ENCODE results near the gene MBLAC2. TPM values are rescaled to one million over a fixed set of nuclear protein-coding genes. Genes with fewer than 3 reads are reported as not detected.
A peak's percentile ranks its signal among the peaks of the same experiment; 100 is the strongest.

Gene MBLAC2
- total RNA-seq (2022) (3.8 and 4.9 TPM in 2 replicates), Bru-seq, nascent RNA (percentile 71 among the genes with signal in this experiment), BruChase-seq, experiment 1, labeled RNA remaining after a 2-hour chase (percentile 70 among the genes with signal in this experiment), BruChase-seq, experiment 2, labeled RNA remaining after a 6-hour chase (percentile 48 among the genes with signal in this experiment)
- long read RNA-seq, full-length matches to known transcripts = 7 of 9 reads
- long read RNA-seq, partial matches to known transcripts = 0 of 9 reads
- long read RNA-seq, other reads (novel, unspliced or antisense) = 2 of 9 reads

DNA sequence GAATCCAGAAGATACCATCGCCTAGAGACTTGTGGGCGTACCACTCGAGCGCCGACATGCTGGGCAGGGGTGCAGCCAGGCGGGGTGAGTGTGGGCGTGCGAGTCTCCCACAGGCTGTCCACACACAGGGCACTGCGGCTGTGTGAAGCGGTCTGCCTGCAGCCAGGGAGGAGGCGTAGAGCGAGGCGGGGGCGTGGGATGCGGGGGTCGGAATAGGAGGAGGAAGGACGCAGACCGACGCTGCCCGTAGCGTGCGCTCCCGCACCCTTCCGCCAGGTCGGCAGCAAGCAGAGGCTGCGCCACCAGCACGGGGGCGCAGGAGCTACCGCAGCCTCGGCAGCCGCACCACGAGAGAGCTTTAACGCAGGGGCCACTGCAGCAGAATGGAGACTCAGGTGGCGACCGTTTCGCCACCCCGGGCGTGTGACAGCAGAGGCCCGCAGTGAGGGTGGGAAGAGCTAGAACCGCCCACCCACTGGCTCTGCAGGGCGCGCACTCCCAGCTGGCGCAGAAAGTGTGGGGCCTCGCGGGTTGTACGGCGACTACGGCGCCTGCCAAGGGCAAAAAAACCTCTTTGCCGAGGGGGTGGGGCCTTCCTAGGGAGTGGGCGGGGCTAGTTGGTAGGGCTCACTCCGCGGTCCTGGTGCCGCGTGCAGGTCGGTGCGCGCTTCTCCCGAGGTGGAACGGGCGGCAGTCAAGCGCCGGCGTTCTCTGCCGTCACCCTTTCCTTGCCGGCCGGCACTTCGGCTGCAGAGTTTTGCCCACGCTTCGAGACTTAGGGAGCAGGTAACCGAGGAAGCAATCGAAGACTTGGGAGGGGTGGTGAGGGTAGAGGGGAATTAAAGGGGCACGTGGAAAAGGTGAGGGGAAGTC is at the start of gene MBLAC2, which contains the start of gene POLR3G:
Gene MBLAC2, minus strand, starts transcription at position 537 of the 873 bp plus-strand sequence. Its CDS starts 479 bp downstream, at position 58.
Gene POLR3G, plus strand, starts transcription at position 630 of the 873 bp plus-strand sequence. CDS start 10,704 bp downstream, outside the sequence.
- H3K27me3 ChIP-seq (replicated peaks; ENCODE audit: control insufficient read depth, insufficient read depth, low read length) = no peaks in the 10 kb centered on the region
- H3K4me3 ChIP-seq (ENCODE audit: low read depth, low read length) = peak within 1 kb of the TSS; percentile 94
- peaks cover 7% of the 10 kb centered on the region; the same call in 1 of the 2 replicates for H3K4me1 ChIP-seq
- POLR2A ChIA-PET = interaction anchor here (0.5 to 2.5 kb wide), 4 partner anchors 54 to 907 kb away, joined by 3 to 11 read pairs (median 4); partner anchors contain the start of gene CETN3
- peaks cover 12% of the 10 kb centered on the region for H3K4me1 Mint-ChIP-seq (ENCODE audit: low read depth, unreplicated experiment)
- no peaks in the 10 kb centered on the region for H3K9me3 ChIP-seq
- peaks cover 11% of the 10 kb centered on the region for H3K36me3 Mint-ChIP-seq (ENCODE audit: insufficient read depth, unreplicated experiment)
- no peaks in the 10 kb centered on the region for H3K9me3 Mint-ChIP-seq (ENCODE audit: unreplicated experiment)
- peak within 1 kb of the TSS; percentile 94 for H3K4me3 Mint-ChIP-seq (ENCODE audit: unreplicated experiment)
- TF ChIP-seq, protein P1, sequence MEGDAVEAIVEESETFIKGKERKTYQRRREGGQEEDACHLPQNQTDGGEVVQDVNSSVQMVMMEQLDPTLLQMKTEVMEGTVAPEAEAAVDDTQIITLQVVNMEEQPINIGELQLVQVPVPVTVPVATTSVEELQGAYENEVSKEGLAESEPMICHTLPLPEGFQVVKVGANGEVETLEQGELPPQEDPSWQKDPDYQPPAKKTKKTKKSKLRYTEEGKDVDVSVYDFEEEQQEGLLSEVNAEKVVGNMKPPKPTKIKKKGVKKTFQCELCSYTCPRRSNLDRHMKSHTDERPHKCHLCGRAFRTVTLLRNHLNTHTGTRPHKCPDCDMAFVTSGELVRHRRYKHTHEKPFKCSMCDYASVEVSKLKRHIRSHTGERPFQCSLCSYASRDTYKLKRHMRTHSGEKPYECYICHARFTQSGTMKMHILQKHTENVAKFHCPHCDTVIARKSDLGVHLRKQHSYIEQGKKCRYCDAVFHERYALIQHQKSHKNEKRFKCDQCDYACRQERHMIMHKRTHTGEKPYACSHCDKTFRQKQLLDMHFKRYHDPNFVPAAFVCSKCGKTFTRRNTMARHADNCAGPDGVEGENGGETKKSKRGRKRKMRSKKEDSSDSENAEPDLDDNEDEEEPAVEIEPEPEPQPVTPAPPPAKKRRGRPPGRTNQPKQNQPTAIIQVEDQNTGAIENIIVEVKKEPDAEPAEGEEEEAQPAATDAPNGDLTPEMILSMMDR (IDR thresholded peaks at IDR 0.05; ENCODE audit: insufficient read depth in 1 of 2, low read depth in 1 of 2, low read length in 1 of 2, severe bottlenecking in 1 of 2, unreplicated experiment in 1 of 2) = peak; percentile 44 to 69
- H3K36me3 ChIP-seq (ENCODE audit: control insufficient read depth, insufficient read depth, low read length) = no peaks in the 10 kb centered on the region
- CTCF ChIA-PET = interaction anchor here (0.6 to 2.1 kb wide), 5 partner anchors 35 to 811 kb away, joined by 3 to 8 read pairs (median 5); partner anchors contain the start of genes ADGRV1 and LYSMD3
- BruUV-seq (replicated peaks) = no TSS peak
- peak; percentile 95 to 96 for DNase-seq
- no peaks in the 10 kb centered on the region for H3K27me3 Mint-ChIP-seq (ENCODE audit: insufficient read depth, unreplicated experiment)
- H3K27ac Mint-ChIP-seq (ENCODE audit: unreplicated experiment) = peak within 1 kb of the TSS; percentile 93
- intact Hi-C loops (cut with micrococcal nuclease; ENCODE audit: unreplicated experiment) = loop anchor here (1.0 kb wide), 3 partner anchors 55 to 130 kb away; partner anchors contain the start of gene LYSMD3

DNA sequence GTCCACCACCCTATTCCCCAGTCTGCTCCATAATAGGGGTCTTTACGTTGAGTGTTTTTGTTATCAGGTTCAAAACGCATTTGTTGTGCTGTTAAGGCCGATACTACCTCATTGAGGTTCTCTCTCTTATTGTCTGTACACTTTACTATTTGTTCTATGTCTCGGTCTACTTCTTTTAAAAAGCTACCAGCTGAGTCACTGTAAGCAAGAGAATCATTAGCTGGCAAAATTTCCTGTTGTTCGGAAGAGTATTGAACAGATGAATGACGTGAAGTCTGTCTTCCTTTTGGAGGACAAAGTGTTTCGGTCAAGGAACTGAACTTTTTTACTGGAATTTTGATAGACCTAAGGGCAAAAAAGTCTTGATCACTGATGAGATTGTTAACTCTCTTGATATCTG is 44.5 kb upstream of the MBLAC2 start:
- H3K27ac Mint-ChIP-seq (ENCODE audit: unreplicated experiment) = no peak overlapping the region
- CTCF ChIA-PET = interaction anchor here (0.6 kb wide), 1 partner anchor 9 kb away, joined by 3 read pairs; no protein-coding TSS in a partner anchor

More for the DNA sequence above, 44.5 kb upstream of the MBLAC2 start:
- POLR2A ChIA-PET = no interaction called here
- no TSS peak for BruUV-seq (replicated peaks)
- H3K36me3 ChIP-seq (ENCODE audit: control insufficient read depth, insufficient read depth, low read length) = no peaks in the 10 kb centered on the region; the same call in 1 of the 2 replicates
- Mint-ChIP-seq H3K4me1 (ENCODE audit: low read depth, unreplicated experiment) (peaks cover 15% of the 10 kb centered on the region), H3K9me3 (ENCODE audit: unreplicated experiment) (no peaks in the 10 kb centered on the region), H3K4me3 (ENCODE audit: unreplicated experiment) (no peak overlapping the region), H3K27me3 (ENCODE audit: insufficient read depth, unreplicated experiment) (no peaks in the 10 kb centered on the region), H3K36me3 (ENCODE audit: insufficient read depth, unreplicated experiment) (peaks cover 18% of the 10 kb centered on the region)
- H3K27me3 ChIP-seq (replicated peaks; ENCODE audit: control insufficient read depth, insufficient read depth, low read length) = no peaks in the 10 kb centered on the region
- no peaks in the 10 kb centered on the region for H3K9me3 ChIP-seq
- no peak for DNase-seq
- TF ChIP-seq, protein P1 (IDR thresholded peaks at IDR 0.05; ENCODE audit: insufficient read depth in 1 of 2, low read depth in 1 of 2, low read length in 1 of 2, severe bottlenecking in 1 of 2, unreplicated experiment in 1 of 2) = no peak
- intact Hi-C loops (cut with micrococcal nuclease; ENCODE audit: unreplicated experiment) = no loop called here
- 0 out of 2 replicates have a peak, but pooled peaks cover 2% of the 10 kb centered on the region for H3K4me1 ChIP-seq
- no peak overlapping the region for H3K4me3 ChIP-seq (ENCODE audit: low read depth, low read length)

Measured in Caco-2 (cell line).